ENCODE results near the gene FIG4. TPM values are rescaled to one million over a fixed set of nuclear protein-coding genes. Genes with fewer than 3 reads are reported as not detected.
A peak's percentile ranks its signal among the peaks of the same experiment; 100 is the strongest.

Gene FIG4
- polyA plus RNA-seq, 3 donors = 27.2 to 65.3 (median 53.7) TPM

DNA sequence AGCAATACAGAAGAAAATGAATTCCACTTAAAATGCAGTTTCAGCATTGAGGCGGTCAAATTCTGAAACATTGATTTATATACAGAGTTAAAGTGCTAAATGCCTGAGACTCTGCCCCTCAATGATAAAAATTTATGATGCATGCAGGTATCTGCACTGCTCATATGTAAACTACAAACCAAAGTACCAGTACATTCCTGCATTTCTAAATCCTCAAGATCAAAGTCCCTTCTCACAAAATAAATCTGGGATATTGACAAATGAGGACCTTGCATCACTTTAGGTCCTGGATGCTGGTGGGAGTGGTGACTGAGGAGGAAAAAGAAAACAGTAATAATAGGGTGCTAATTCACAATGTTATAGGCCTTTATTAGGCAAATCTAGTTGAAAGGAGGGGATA is 101.9 kb downstream of the FIG4 start:
- no peak overlapping the region for H2AFZ ChIP-seq (ENCODE audit: insufficient read depth, low read depth, low read length, poor library complexity, severe bottlenecking)
- H3K27ac Mint-ChIP-seq = peak overlapping the region in 3 of 7 donors; percentile 15 to 50 (median 41)
- DNase-seq = no peak
- no peak overlapping the region for H3K9ac ChIP-seq (ENCODE audit: insufficient read depth, low read length, poor library complexity, severe bottlenecking)
- no peak for TF ChIP-seq CTCF (IDR thresholded peaks at IDR 0.05)
- H3K9me3 Mint-ChIP-seq = no peaks in the 10 kb centered on the region
- H3K4me3 ChIP-seq (replicated peaks in 1 of 3; ENCODE audit: low read depth in 2 of 3, low read length in 3 of 3) = no peak overlapping the region
- peaks cover 57 to 91% of the 10 kb centered on the region in 2 donors for H3K36me3 ChIP-seq (replicated peaks in 1 of 2; ENCODE audit: control insufficient read depth in 1 of 2, insufficient read depth in 2 of 2, low read length in 2 of 2)
- H3K36me3 Mint-ChIP-seq = peaks cover 83 to 85% of the 10 kb centered on the region in 2 donors
- H3K4me2 ChIP-seq (replicated peaks; ENCODE audit: extremely low read depth, low read length, poor library complexity, severe bottlenecking) = no peak overlapping the region
- WGBS (ENCODE audit: insufficient coverage) = 100% methylated on average over 1 of the region's 1 CpG
- H3K9me3 ChIP-seq (replicated peaks in 1 of 2; ENCODE audit: control insufficient read depth in 1 of 2, insufficient read depth in 1 of 2, low read length in 2 of 2) = no peaks in the 10 kb centered on the region
- intact Hi-C loops (cut with micrococcal nuclease) = no loop called here
- H3K4me3 Mint-ChIP-seq = no peak overlapping the region
- no peaks in the 10 kb centered on the region for H3K79me2 ChIP-seq (ENCODE audit: insufficient read depth, low read length)
- no peaks in the 10 kb centered on the region for H3K4me1 ChIP-seq (ENCODE audit: control insufficient read depth in 1 of 2, insufficient read depth in 2 of 2, low read length in 2 of 2)
- peak overlapping the region in 1 of 2 donors; percentile 37 for H3K27ac ChIP-seq (ENCODE audit: low read depth in 1 of 2, low read length in 2 of 2)
- no peaks in the 10 kb centered on the region for H3K4me1 Mint-ChIP-seq
- no peaks in the 10 kb centered on the region for H4K20me1 ChIP-seq (ENCODE audit: insufficient read depth, low read length)
- H3K27me3 ChIP-seq (ENCODE audit: control insufficient read depth in 2 of 2, insufficient read depth in 2 of 2, low read length in 2 of 2) = no peaks in the 10 kb centered on the region
- no peaks in the 10 kb centered on the region for H3K27me3 Mint-ChIP-seq (ENCODE audit: low read depth in 3 of 3)

- Histone ChIP-seq H3K27me3 (ENCODE audit: control insufficient read depth in 2 of 2, insufficient read depth in 2 of 2, low read length in 2 of 2) (no peaks in the 10 kb centered on the region), H4K20me1 (ENCODE audit: insufficient read depth, low read length) (no peaks in the 10 kb centered on the region), H3K4me1 (ENCODE audit: control insufficient read depth in 1 of 2, insufficient read depth in 2 of 2, low read length in 2 of 2) (no peaks in the 10 kb centered on the region), H3K4me2 (replicated peaks; ENCODE audit: extremely low read depth, low read length, poor library complexity, severe bottlenecking) (no peak overlapping the region), H3K9ac (ENCODE audit: insufficient read depth, low read length, poor library complexity, severe bottlenecking) (no peak overlapping the region), H3K79me2 (ENCODE audit: insufficient read depth, low read length) (no peaks in the 10 kb centered on the region), H3K4me3 (replicated peaks in 1 of 3; ENCODE audit: low read depth in 2 of 3, low read length in 3 of 3) (no peak overlapping the region), H3K36me3 (replicated peaks in 1 of 2; ENCODE audit: control insufficient read depth in 1 of 2, insufficient read depth in 2 of 2, low read length in 2 of 2) (peaks cover 50 to 91% of the 10 kb centered on the region in 2 donors), H2AFZ (ENCODE audit: insufficient read depth, low read depth, low read length, poor library complexity, severe bottlenecking) (no peak overlapping the region), H3K9me3 (replicated peaks in 1 of 2; ENCODE audit: control insufficient read depth in 1 of 2, insufficient read depth in 1 of 2, low read length in 2 of 2) (no peaks in the 10 kb centered on the region), H3K27ac (ENCODE audit: low read depth in 1 of 2, low read length in 2 of 2) (peak overlapping the region in 1 of 2 donors; percentile 51)
- no CpG with 5 or more reads among the region's 1 CpG for WGBS (ENCODE audit: insufficient coverage)
- no peak for TF ChIP-seq CTCF (IDR thresholded peaks at IDR 0.05)
- intact Hi-C loops (cut with micrococcal nuclease) = no loop called here
- Mint-ChIP-seq H3K27ac (peak overlapping the region in 6 of 7 donors; percentile 19 to 83 (median 71)), H3K9me3 (no peaks in the 10 kb centered on the region), H3K27me3 (ENCODE audit: low read depth in 3 of 3) (no peaks in the 10 kb centered on the region), H3K4me3 (no peak overlapping the region), H3K36me3 (peaks cover 83 to 85% of the 10 kb centered on the region in 2 donors), H3K4me1 (no peaks in the 10 kb centered on the region)
- peak; percentile 25 to 45 (median 33) for DNase-seq
These were observed 102.7 kb downstream of the FIG4 start for GRCh38 chr6:109793792-109794191.
